ENCODE data around the gene FKBP1B. TPM values are rescaled to one million over a fixed set of nuclear protein-coding genes. Genes with fewer than 3 reads are reported as not detected.

The FKBP1B gene
- total RNA-seq, 4 donors from 2014 or later = 6.0 to 27.3 (median 8.4) TPM

GRCh38 chr2:24101992-24102391 lies 52.5 kb downstream of the FKBP1B start:
- in situ Hi-C loops (cut with MboI; ENCODE audit: low pct_ligation_motif_present in 1 of 4, low pct_unique_long_range_greater_than_20kb in 1 of 4, low sequenced_read_pairs in 3 of 4) = no loop called here
- Histone ChIP-seq H3K27me3 (no peaks in the 10 kb centered on the region), H3K27ac (no peak overlapping the region), H3K4me3 (no peak overlapping the region), H3K4me1 (no peaks in the 10 kb centered on the region), H3K36me3 (no peaks in the 10 kb centered on the region), H3K9me3 (peaks cover 0 to 4% of the 10 kb centered on the region in 2 donors)
- no peak for DNase-seq
- 88 to 92% methylated on average over 2 of the region's 2 CpGs for WGBS, 2 donors (ENCODE audit: low coverage in 1 of 2)
- TF ChIP-seq POLR2AphosphoS5 (IDR thresholded peaks at IDR 0.05) (no peak), EP300 (IDR thresholded peaks at IDR 0.05; ENCODE audit: low read depth) (no peak)
- intact Hi-C loops (cut with DNase I; ENCODE audit: low total_unique reads) = no loop called here

- H3K36me3 ChIP-seq = no peaks in the 10 kb centered on the region
- H3K27me3 ChIP-seq = no peaks in the 10 kb centered on the region
- peaks cover 0 to 4% of the 10 kb centered on the region in 2 donors for H3K9me3 ChIP-seq
- TF ChIP-seq CTCF (IDR thresholded peaks at IDR 0.05) = no peak
- no peak for TF ChIP-seq POLR2A (IDR thresholded peaks at IDR 0.05)
- no peak for TF ChIP-seq EP300 (IDR thresholded peaks at IDR 0.05; ENCODE audit: low read depth)
- no peak for TF ChIP-seq POLR2AphosphoS5 (IDR thresholded peaks at IDR 0.05)
- no peaks in the 10 kb centered on the region for H3K4me1 ChIP-seq
- H3K27ac ChIP-seq = no peak overlapping the region
- 82 to 86% methylated on average over 1 of the region's 1 CpG for WGBS, 2 donors (ENCODE audit: low coverage in 1 of 2)
- no peak for DNase-seq
- intact Hi-C loops (cut with DNase I; ENCODE audit: low total_unique reads) (no loop called here), in situ Hi-C loops (cut with MboI; ENCODE audit: low pct_ligation_motif_present in 1 of 4, low pct_unique_long_range_greater_than_20kb in 1 of 4, low sequenced_read_pairs in 3 of 4) (no loop called here)
- H3K4me3 ChIP-seq = no peak overlapping the region
Measured at GRCh38 chr2:24102677-24103076, 53.1 kb downstream of the FKBP1B start.

DNA sequence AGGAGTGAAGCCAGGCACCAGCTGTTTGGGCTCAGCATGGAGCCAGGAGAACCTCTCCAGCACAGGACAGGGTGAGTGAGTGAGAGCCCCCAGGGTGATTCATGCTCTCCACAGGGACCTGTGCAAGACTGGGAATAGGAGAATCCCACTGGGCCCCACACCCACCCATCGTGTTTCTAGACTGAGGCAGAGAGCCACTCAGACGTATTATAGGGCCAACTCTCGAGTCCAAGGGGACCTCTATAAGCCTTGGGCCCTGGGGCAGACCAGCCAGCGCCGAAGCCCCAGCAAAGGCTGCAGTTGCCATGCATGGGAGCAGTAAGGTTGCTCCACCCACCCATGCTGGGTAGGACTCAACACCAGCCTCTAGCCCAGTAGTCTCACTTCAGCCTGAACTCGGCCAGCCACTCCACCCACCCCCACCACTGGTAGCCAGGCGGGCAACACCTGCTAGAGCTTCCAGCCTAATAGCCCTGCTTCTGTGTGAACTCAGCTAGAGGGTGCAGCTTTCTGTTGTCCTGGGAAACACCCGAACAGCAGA lies 54.6 kb downstream of the FKBP1B start:
- intact Hi-C loops (cut with DNase I; ENCODE audit: low total_unique reads) = no loop called here
- H3K27me3 ChIP-seq = no peaks in the 10 kb centered on the region
- TF ChIP-seq POLR2AphosphoS5 (IDR thresholded peaks at IDR 0.05) (no peak), POLR2A (IDR thresholded peaks at IDR 0.05) (no peak), CTCF (IDR thresholded peaks at IDR 0.05) (no peak), EP300 (IDR thresholded peaks at IDR 0.05; ENCODE audit: low read depth) (no peak)
- H3K4me1 ChIP-seq = no peaks in the 10 kb centered on the region
- no peak overlapping the region for H3K4me3 ChIP-seq
- WGBS, 2 donors (ENCODE audit: low coverage in 1 of 2) = 98% methylated on average over 7 of the region's 8 CpGs; no CpG with 5 or more reads in 1 of the 2 donors
- in situ Hi-C loops (cut with MboI; ENCODE audit: low pct_ligation_motif_present in 1 of 4, low pct_unique_long_range_greater_than_20kb in 1 of 4, low sequenced_read_pairs in 3 of 4) = no loop called here
- H3K9me3 ChIP-seq = peaks cover 0 to 4% of the 10 kb centered on the region in 2 donors
- H3K36me3 ChIP-seq = no peaks in the 10 kb centered on the region
- H3K27ac ChIP-seq = no peak overlapping the region
- no peak for DNase-seq

GRCh38 chr2:24104906-24105305 lies 55.4 kb downstream of the FKBP1B start:
- Histone ChIP-seq H3K27ac (no peak overlapping the region), H3K9me3 (peaks cover 0 to 4% of the 10 kb centered on the region in 2 donors), H3K4me3 (no peak overlapping the region), H3K27me3 (no peaks in the 10 kb centered on the region), H3K4me1 (no peaks in the 10 kb centered on the region), H3K36me3 (no peaks in the 10 kb centered on the region)
- TF ChIP-seq EP300 (IDR thresholded peaks at IDR 0.05; ENCODE audit: low read depth) (no peak), POLR2AphosphoS5 (IDR thresholded peaks at IDR 0.05) (no peak), POLR2A (IDR thresholded peaks at IDR 0.05) (no peak), CTCF (IDR thresholded peaks at IDR 0.05) (no peak)
- no peak for DNase-seq
- in situ Hi-C loops (cut with MboI; ENCODE audit: low pct_ligation_motif_present in 1 of 4, low pct_unique_long_range_greater_than_20kb in 1 of 4, low sequenced_read_pairs in 3 of 4) = no loop called here
- 67% methylated on average over 4 of the region's 4 CpGs; no CpG with 5 or more reads in 1 of the 2 donors for WGBS, 2 donors (ENCODE audit: low coverage in 1 of 2)
- intact Hi-C loops (cut with DNase I; ENCODE audit: low total_unique reads) = no loop called here

GRCh38 chr2:24105816-24106215 lies 56.3 kb downstream of the FKBP1B start:
- H3K27ac ChIP-seq = no peak overlapping the region
- H3K36me3 ChIP-seq = no peaks in the 10 kb centered on the region
- in situ Hi-C loops (cut with MboI; ENCODE audit: low pct_ligation_motif_present in 1 of 4, low pct_unique_long_range_greater_than_20kb in 1 of 4, low sequenced_read_pairs in 3 of 4) = no loop called here
- no peaks in the 10 kb centered on the region for H3K4me1 ChIP-seq
- peaks cover 0 to 4% of the 10 kb centered on the region in 2 donors for H3K9me3 ChIP-seq
- 48 to 50% methylated on average over 2 of the region's 2 CpGs for WGBS, 2 donors (ENCODE audit: low coverage in 1 of 2)
- intact Hi-C loops (cut with DNase I; ENCODE audit: low total_unique reads) = no loop called here
- no peak for DNase-seq
- no peak overlapping the region for H3K4me3 ChIP-seq
- no peak for TF ChIP-seq POLR2A (IDR thresholded peaks at IDR 0.05)
- TF ChIP-seq CTCF (IDR thresholded peaks at IDR 0.05) = no peak
- TF ChIP-seq POLR2AphosphoS5 (IDR thresholded peaks at IDR 0.05) = no peak
- no peak for TF ChIP-seq EP300 (IDR thresholded peaks at IDR 0.05; ENCODE audit: low read depth)
- no peaks in the 10 kb centered on the region for H3K27me3 ChIP-seq
